Hepatocyte (in vitro differentiated cells): Measurements from ENCODE around the gene DPH1. TPM values are rescaled to one million over a fixed set of nuclear protein-coding genes. Genes with fewer than 3 reads are reported as not detected.

Experiments used
- DNase-seq: peaks from one replicate; pipeline ENCODE4 v3.0.0-alpha.2; 2016; ENCODE audit warnings: low spot score
- H2AFZ ChIP-seq: fragments of 200-600 bp; sonication (generic); 2 replicates; pipeline ENCODE4 v1.6.0; 2016; ENCODE audit warnings: antibody characterized with exemption, mild to moderate bottlenecking
- H3K27ac ChIP-seq: fragments of 200-600 bp; sonication (generic); 2 replicates; pipeline ENCODE4 v1.5.1; 2016; ENCODE audit warnings: mild to moderate bottlenecking
- H3K27me3 ChIP-seq: fragments of 200-600 bp; sonication (generic); 2 replicates; pipeline ENCODE4 v1.6.1; 2016
- H3K36me3 ChIP-seq: fragments of 200-600 bp; sonication (generic); replicated peaks from 2 replicates; pipeline ENCODE4 v1.5.1; 2016; ENCODE audit warnings: low read depth; ENCODE audit not compliant: insufficient read depth
- H3K4me1 ChIP-seq: fragments of 200-600 bp; sonication (generic); 2 replicates; pipeline ENCODE4 v1.5.1; 2016; ENCODE audit warnings: mild to moderate bottlenecking, moderate library complexity; ENCODE audit not compliant: insufficient read depth
- H3K4me2 ChIP-seq: fragments of 200-600 bp; sonication (generic); 2 replicates; pipeline ENCODE4 v1.6.0; 2016
- H3K4me3 ChIP-seq: fragments of 200-600 bp; sonication (generic); 2 replicates; pipeline ENCODE4 v1.5.1; 2016; ENCODE audit warnings: mild to moderate bottlenecking
- H3K79me2 ChIP-seq: fragments of 200-600 bp; sonication (generic); 2 replicates; pipeline ENCODE4 v1.6.0; 2017; ENCODE audit warnings: mild to moderate bottlenecking
- H3K9me2 ChIP-seq: fragments of 200-600 bp; sonication (generic); replicated peaks from 2 replicates; pipeline ENCODE4 v1.6.0; 2017; ENCODE audit warnings: mild to moderate bottlenecking; ENCODE audit not compliant: insufficient read depth
- H3K9me3 ChIP-seq: fragments of 200-600 bp; sonication (generic); 2 replicates; pipeline ENCODE4 v1.5.1; 2016; ENCODE audit warnings: low read depth, mild to moderate bottlenecking
- H4K20me1 ChIP-seq: fragments of 200-600 bp; sonication (generic); 2 replicates; pipeline ENCODE4 v1.6.0; 2016; ENCODE audit warnings: mild to moderate bottlenecking; ENCODE audit not compliant: insufficient read depth, poor library complexity, severe bottlenecking
- CTCF ChIP-seq: fragments of 200-600 bp; sonication (generic); IDR thresholded peaks from 2 replicates; pipeline ENCODE4 v1.5.1; 2016; ENCODE audit warnings: antibody characterized with exemption, mild to moderate bottlenecking; ENCODE audit not compliant: poor library complexity
- EZH2 ChIP-seq: fragments of 200-600 bp; sonication (generic); IDR thresholded peaks from 2 replicates; pipeline ENCODE4 v1.6.1; 2016; ENCODE audit warnings: antibody characterized with exemption, mild to moderate bottlenecking, borderline replicate concordance
- EZH2phosphoT487 ChIP-seq: fragments of 200-600 bp; sonication (generic); IDR thresholded peaks from one replicate; pipeline ENCODE4 v1.6.1; 2018; ENCODE audit warnings: antibody characterized with exemption, mild to moderate bottlenecking, low read depth, moderate library complexity; ENCODE audit not compliant: unreplicated experiment, severe bottlenecking
- WGBS: methylation state at CpG from one replicate; pipeline ENCODE4 v1.1.6; 2016; ENCODE audit warnings: low lambda C conversion rate; ENCODE audit errors: missing lambda C conversion rate; 5-methylcytosine and 5-hydroxymethylcytosine counted together
- polyA plus RNA-seq: library from polyadenylated mRNA; unstranded; fragments of >200 nt; fragmentation: Nextera tagmentation; extraction: Ambion mirVana; gene quantifications from 2 replicates; pipeline ENCODE4 v1.2.1, GENCODE V29; 2016
- total RNA-seq: library from RNA; depleted of rRNA; stranded (reverse); fragments of >200 nt; gene quantifications from 2 replicates; pipeline ENCODE4 v1.2.3, GENCODE V29; 2014

Gene DPH1
- total and polyA plus RNA-seq, 2 experiments from 2014 or later = 27.8 to 45.2 TPM

- DNase-seq = no peak
- Histone ChIP-seq H3K9me3 (no peaks in the 10 kb centered on the region), H3K4me2 (no peak overlapping the region), H3K79me2 (no peaks in the 10 kb centered on the region), H3K27ac (no peak overlapping the region), H3K4me1 (peaks cover 46% of the 10 kb centered on the region), H3K27me3 (no peaks in the 10 kb centered on the region), H2AFZ (no peak overlapping the region), H4K20me1 (no peaks in the 10 kb centered on the region), H3K4me3 (no peak overlapping the region), H3K36me3 (no peaks in the 10 kb centered on the region), H3K9me2 (no peaks in the 10 kb centered on the region)
- TF ChIP-seq EZH2phosphoT487 = no peak
- no peak for TF ChIP-seq CTCF
- no peak for TF ChIP-seq EZH2
- WGBS = 95% methylated on average over 13 of the region's 13 CpGs
These were observed 40.5 kb downstream of the DPH1 start for GRCh38 chr17:2070241-2071023.

- 88% methylated on average over 6 of the region's 6 CpGs for WGBS
- Histone ChIP-seq H2AFZ (no peak overlapping the region), H3K27ac (peak overlapping the region; percentile 64), H3K79me2 (no peaks in the 10 kb centered on the region), H3K27me3 (no peaks in the 10 kb centered on the region), H3K4me1 (peaks cover 45% of the 10 kb centered on the region), H3K9me3 (no peaks in the 10 kb centered on the region), H3K4me2 (no peak overlapping the region), H3K4me3 (no peak overlapping the region), H3K9me2 (no peaks in the 10 kb centered on the region), H4K20me1 (no peaks in the 10 kb centered on the region), H3K36me3 (no peaks in the 10 kb centered on the region)
- TF ChIP-seq CTCF (no peak), EZH2phosphoT487 (no peak), EZH2 (no peak)
- DNase-seq = no peak
These were observed 41.1 kb downstream of the DPH1 start for GRCh38 chr17:2071024-2071385.

- no peaks in the 10 kb centered on the region for H3K9me3 ChIP-seq
- no peak for DNase-seq
- H3K4me3 ChIP-seq = no peak overlapping the region
- no peaks in the 10 kb centered on the region for H3K9me2 ChIP-seq
- no peak overlapping the region for H3K4me2 ChIP-seq
- H3K4me1 ChIP-seq = peaks cover 43% of the 10 kb centered on the region
- H3K36me3 ChIP-seq = no peaks in the 10 kb centered on the region
- no peak overlapping the region for H2AFZ ChIP-seq
- no peaks in the 10 kb centered on the region for H4K20me1 ChIP-seq
- no peak for TF ChIP-seq CTCF
- TF ChIP-seq EZH2phosphoT487 = no peak
- TF ChIP-seq EZH2 = no peak
- peak overlapping the region; percentile 64 for H3K27ac ChIP-seq
- WGBS = 88% methylated on average over 31 of the region's 31 CpGs
- no peaks in the 10 kb centered on the region for H3K27me3 ChIP-seq
- H3K79me2 ChIP-seq = no peaks in the 10 kb centered on the region
These were observed 41.7 kb downstream of the DPH1 start for GRCh38 chr17:2071455-2072281.
